ENCODE measurements around the gene ORAI1. TPM values are rescaled to one million over a fixed set of nuclear protein-coding genes. Genes with fewer than 3 reads are reported as not detected.

The ORAI1 gene
- total and polyA plus RNA-seq, 3 donors from 2014 or later, result 30.3 to 70.7 (median 46.8) TPM

DNA sequence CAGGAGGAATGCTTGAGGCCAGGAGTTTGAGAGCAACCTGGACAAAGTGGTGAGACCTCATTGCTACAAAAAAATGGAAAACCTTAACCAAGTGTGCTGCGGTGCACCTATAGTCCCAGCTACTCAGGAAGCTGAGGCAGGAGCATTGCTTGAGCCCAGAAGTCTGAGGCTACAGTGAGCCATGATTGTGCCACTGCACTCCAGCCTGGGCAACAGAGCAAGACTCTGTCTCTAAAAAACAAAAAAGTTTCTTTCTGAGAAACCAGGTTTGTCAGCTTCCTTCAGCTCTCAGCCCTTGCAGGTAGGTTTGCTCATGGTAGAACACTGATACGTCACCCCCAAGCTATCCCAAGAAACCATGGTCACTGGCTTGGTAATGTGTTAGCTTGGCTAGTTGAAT is 63.1 kb downstream of the ORAI1 start:
- Histone ChIP-seq H3K9me3 (no peaks in the 10 kb centered on the region), H3K36me3 (ENCODE audit: low read depth, missing control alignments) (no peaks in the 10 kb centered on the region), H3K4me1 (no peaks in the 10 kb centered on the region), H3K27ac (no peak overlapping the region), H3K4me3 (no peak overlapping the region), H3K27me3 (no peaks in the 10 kb centered on the region)
- intact Hi-C loops (cut with DNase I; ENCODE audit: low total_unique reads), result loop anchor here (10.0 kb wide), 1 partner anchor 195 kb away; no protein-coding TSS in a partner anchor
- WGBS, 2 donors, result 85 to 98% methylated on average over 2 of the region's 2 CpGs
- DNase-seq, result no peak
- no peak for TF ChIP-seq POLR2A (IDR thresholded peaks at IDR 0.05)
- TF ChIP-seq, protein P1, sequence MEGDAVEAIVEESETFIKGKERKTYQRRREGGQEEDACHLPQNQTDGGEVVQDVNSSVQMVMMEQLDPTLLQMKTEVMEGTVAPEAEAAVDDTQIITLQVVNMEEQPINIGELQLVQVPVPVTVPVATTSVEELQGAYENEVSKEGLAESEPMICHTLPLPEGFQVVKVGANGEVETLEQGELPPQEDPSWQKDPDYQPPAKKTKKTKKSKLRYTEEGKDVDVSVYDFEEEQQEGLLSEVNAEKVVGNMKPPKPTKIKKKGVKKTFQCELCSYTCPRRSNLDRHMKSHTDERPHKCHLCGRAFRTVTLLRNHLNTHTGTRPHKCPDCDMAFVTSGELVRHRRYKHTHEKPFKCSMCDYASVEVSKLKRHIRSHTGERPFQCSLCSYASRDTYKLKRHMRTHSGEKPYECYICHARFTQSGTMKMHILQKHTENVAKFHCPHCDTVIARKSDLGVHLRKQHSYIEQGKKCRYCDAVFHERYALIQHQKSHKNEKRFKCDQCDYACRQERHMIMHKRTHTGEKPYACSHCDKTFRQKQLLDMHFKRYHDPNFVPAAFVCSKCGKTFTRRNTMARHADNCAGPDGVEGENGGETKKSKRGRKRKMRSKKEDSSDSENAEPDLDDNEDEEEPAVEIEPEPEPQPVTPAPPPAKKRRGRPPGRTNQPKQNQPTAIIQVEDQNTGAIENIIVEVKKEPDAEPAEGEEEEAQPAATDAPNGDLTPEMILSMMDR (IDR thresholded peaks at IDR 0.05), result no peak

Small RNA genes within 50 kb of the gene (small RNA-seq; reads per million reads assigned to genes)
- gene RNU6-1004P, result 0 reads per million in 2 donors

Other genes starting within 250 kb of the ORAI1 start
- 10 to 100 TPM; 84.5 to 96.6 TPM for gene RNF34, start 226.4 kb upstream of the ORAI1 start, total RNA-seq
- gene RNF34, start 226.4 kb upstream of the ORAI1 start, polyA plus RNA-seq (ENCODE audit: insufficient read depth, low read depth, low replicate concordance), result 59.2 TPM
- gene KDM2B, start 45.5 kb upstream of the ORAI1 start, total RNA-seq, result 10 to 100 TPM; 54.9 to 59.8 TPM
- 30.4 TPM for gene KDM2B, start 45.5 kb upstream of the ORAI1 start, polyA plus RNA-seq (ENCODE audit: insufficient read depth, low read depth, low replicate concordance)
- 10 to 100 TPM in 1 of 2 donors, 1 to 10 TPM in 1; 8.3 to 46.1 TPM for gene MORN3, start 43.1 kb downstream of the ORAI1 start, total RNA-seq
- gene MORN3, start 43.1 kb downstream of the ORAI1 start, polyA plus RNA-seq (ENCODE audit: insufficient read depth, low read depth, low replicate concordance), result 85.9 TPM
- gene TMEM120B, start 86.2 kb downstream of the ORAI1 start, total RNA-seq, result 10 to 100 TPM; 16.9 to 17.2 TPM
- 4.9 TPM for gene TMEM120B, start 86.2 kb downstream of the ORAI1 start, polyA plus RNA-seq (ENCODE audit: insufficient read depth, low read depth, low replicate concordance)
- gene RHOF, start 167.2 kb downstream of the ORAI1 start, total RNA-seq, result 10 to 100 TPM; 18.0 to 20.5 TPM
- gene RHOF, start 167.2 kb downstream of the ORAI1 start, polyA plus RNA-seq (ENCODE audit: insufficient read depth, low read depth, low replicate concordance), result 16.9 TPM
- gene SETD1B, start 177.5 kb downstream of the ORAI1 start, total RNA-seq, result 10 to 100 TPM; 23.1 to 23.3 TPM
- gene SETD1B, start 177.5 kb downstream of the ORAI1 start, polyA plus RNA-seq (ENCODE audit: insufficient read depth, low read depth, low replicate concordance), result 18.9 TPM
- gene HPD, start 232.3 kb downstream of the ORAI1 start, total RNA-seq, result 10 to 100 TPM in 1 of 2 donors, 1 to 10 TPM in 1; 5.9 to 10.6 TPM
- gene HPD, start 232.3 kb downstream of the ORAI1 start, polyA plus RNA-seq (ENCODE audit: insufficient read depth, low read depth, low replicate concordance), result 11.6 TPM

Data from testis (tissue), 3 donors.